SK-N-MC (cell line): ENCODE measurements around the gene ILKAP.

ENCODE experiments used
- EZH2 ChIP-seq: fragments of 200-600 bp; sonication (generic); IDR thresholded peaks from one replicate; pipeline ENCODE4 v1.6.1; 2017; ENCODE audit warnings: antibody characterized with exemption
- FOXP2 ChIP-seq: optimal IDR thresholded peaks from 2 replicates; pipeline ENCODE3; 2011; ENCODE audit warnings: mild to moderate bottlenecking, moderate library complexity; ENCODE audit not compliant: insufficient read depth; ENCODE audit errors: extremely low read length, control extremely low read depth
- POLR2AphosphoS5 ChIP-seq: IDR thresholded peaks from 2 replicates; pipeline ENCODE4 v1.6.1; 2012; ENCODE audit warnings: mild to moderate bottlenecking, low read depth, low read length, borderline replicate concordance

- TF ChIP-seq POLR2AphosphoS5 = no peak
- TF ChIP-seq EZH2 = no peak
- no peak for TF ChIP-seq FOXP2
These were observed 57.6 kb downstream of the ILKAP start for GRCh38 chr2:238145851-238146250.
